GM06990 (cell line): ENCODE results near the gene RAD9A.
A peak's percentile ranks its signal among the peaks of the same experiment; 100 is the strongest.

Experiments used
- DNase-seq: peaks from one replicate; pipeline ENCODE4 v3.0.0-alpha.2; 2011; ENCODE audit not compliant: insufficient read length; ENCODE audit errors: extremely low read depth
- H3K27me3 ChIP-seq: replicated peaks from 2 replicates; pipeline ENCODE4 v1.6.0; 2011; ENCODE audit warnings: low read length; ENCODE audit not compliant: control insufficient read depth, insufficient read depth
- H3K36me3 ChIP-seq: 2 replicates; pipeline ENCODE4 v1.5.1; 2011; ENCODE audit warnings: low read length; ENCODE audit not compliant: control insufficient read depth, insufficient read depth
- H3K4me3 ChIP-seq: replicated peaks from 2 replicates; pipeline ENCODE4 v1.5.1; 2011; ENCODE audit warnings: low read depth, mild to moderate bottlenecking, control low read depth, low read length
- CTCF ChIP-seq: IDR thresholded peaks from 2 replicates; pipeline ENCODE4 v1.5.1; 2011; ENCODE audit warnings: low read length, control low read depth, mild to moderate bottlenecking, inconsistent platforms; ENCODE audit not compliant: insufficient read depth, poor library complexity, severe bottlenecking

Gene RAD9A

DNA sequence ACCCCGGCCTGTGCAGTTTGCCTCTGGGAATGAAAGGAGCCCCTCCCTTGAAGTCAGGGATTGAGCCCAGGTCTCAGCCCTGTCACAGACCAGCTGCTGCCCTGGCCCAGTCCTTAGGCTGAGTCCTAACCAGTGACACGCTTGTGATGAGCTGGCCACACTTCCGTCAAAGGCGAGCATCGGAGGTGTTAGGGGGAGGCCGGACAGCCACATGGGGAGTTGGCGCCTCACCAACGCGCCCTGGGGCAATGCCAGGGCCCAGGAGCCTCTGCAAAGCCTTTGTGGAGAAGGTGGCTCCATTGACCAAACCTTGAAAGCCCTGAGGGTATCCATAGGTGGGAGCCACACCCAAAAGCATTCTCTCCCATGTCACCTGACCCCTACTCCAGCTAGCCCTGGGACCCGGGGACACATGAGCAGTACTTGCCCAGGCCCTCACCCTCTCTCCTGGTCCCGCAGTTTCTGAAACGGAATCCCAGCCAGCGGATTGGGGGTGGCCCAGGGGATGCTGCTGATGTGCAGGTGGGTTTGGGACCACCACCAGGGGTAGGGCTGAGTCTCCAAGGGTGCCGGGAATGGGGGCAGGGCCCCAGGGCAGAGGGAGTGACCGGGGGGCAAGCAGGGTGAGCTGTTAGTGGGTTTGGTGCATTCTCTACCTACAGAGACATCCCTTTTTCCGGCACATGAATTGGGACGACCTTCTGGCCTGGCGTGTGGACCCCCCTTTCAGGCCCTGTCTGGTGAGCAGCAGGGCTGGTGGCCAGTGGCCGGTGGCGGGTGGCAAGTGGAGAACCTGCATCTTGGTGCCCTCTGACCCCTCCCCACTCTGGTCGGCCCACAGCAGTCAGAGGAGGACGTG is 42.0 kb downstream of the RAD9A start:
- no peak overlapping the region; the same call in none of the 2 replicates for H3K4me3 ChIP-seq
- no peak for TF ChIP-seq CTCF
- H3K36me3 ChIP-seq = peaks cover 32% of the 10 kb centered on the region
- H3K27me3 ChIP-seq = no peaks in the 10 kb centered on the region
- peak; percentile 51 for DNase-seq

- no peak for TF ChIP-seq CTCF
- peak; percentile 50 for DNase-seq
- H3K27me3 ChIP-seq = no peaks in the 10 kb centered on the region
- H3K36me3 ChIP-seq = peaks cover 32% of the 10 kb centered on the region
- H3K4me3 ChIP-seq = peak overlapping the region; percentile 4
Observed at GRCh38 chr11:67434395-67434881, 42.7 kb downstream of the RAD9A start.

- Histone ChIP-seq H3K27me3 (no peaks in the 10 kb centered on the region), H3K4me3 (peak overlapping the region; percentile 76), H3K36me3 (peaks cover 34% of the 10 kb centered on the region)
- TF ChIP-seq CTCF = no peak
- no peak for DNase-seq
Observed at GRCh38 chr11:67435031-67435726, 43.4 kb downstream of the RAD9A start.

DNA sequence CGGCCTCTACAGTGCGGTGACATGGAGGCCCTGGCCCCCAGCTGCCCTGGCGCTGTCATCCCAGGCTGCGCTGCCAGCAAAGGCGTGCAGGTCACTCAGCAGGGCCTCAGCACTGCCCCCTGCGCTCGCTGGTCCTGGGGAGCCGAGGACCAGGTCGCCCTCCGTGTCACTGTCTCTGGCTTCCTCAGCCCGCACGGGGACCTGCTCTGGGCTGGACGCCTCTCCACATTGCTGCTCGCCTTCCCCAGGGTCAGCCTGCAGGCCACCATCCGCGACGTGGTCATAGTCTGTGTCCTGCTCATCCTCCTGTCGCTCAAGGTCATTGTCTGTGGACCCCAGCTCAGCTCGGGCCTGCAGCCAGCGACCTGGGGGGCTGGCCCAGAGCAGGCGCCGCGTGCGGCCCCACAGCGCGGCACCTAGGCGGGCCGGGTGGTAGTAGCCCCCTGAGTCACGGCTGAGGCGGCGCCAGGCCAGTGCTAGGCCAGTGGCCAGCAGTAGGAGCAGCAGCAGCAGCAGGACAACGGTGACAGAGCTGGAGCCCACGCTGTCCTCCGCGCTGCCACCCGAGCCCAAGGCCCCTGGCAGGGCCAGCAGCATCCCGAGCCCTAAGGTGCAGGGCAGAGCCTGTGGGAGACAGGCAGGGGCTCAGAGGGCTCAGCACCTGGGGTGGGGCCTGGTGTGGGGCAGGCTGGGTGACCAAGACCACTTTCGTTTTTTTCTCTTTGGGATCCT is 44.1 kb downstream of the RAD9A start:
- DNase-seq = no peak
- TF ChIP-seq CTCF = no peak
- Histone ChIP-seq H3K4me3 (peak overlapping the region; percentile 76), H3K27me3 (no peaks in the 10 kb centered on the region), H3K36me3 (peaks cover 33% of the 10 kb centered on the region)

DNA sequence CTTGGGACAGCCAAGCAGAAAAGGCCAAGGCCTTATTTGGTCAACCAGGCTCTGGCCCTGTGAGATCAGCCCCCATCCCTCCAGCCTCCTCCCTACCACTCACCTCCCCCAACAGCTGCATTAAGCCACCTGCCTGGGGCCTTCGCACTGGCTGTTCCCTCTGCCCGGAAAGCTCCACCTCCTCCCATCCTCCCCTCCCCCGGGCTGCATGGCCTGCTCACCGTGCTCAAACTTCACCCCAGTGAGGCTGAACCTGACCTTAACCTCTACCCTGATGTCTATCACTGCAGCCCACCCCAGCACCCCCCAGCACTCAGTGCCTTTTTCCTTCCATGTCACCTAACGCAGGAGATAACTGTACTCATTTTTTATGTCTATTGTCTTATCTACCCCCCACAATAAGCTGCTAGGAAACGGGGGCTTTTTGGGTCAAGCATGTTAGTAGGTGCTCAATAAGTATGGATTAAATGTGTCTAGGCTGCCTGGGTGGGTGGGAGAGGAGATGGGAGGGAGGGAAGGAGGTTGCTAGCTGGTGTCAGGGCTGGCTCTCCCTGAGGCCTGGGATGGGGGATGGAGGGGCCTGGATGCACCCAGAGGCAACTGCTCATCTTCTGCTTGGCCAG is 44.8 kb downstream of the RAD9A start:
- Histone ChIP-seq H3K27me3 (no peaks in the 10 kb centered on the region), H3K4me3 (peak overlapping the region; percentile 76), H3K36me3 (peaks cover 29% of the 10 kb centered on the region)
- no peak for TF ChIP-seq CTCF
- peak; percentile 86 for DNase-seq
